ENCODE data around the gene PPP1R3D. TPM values are rescaled to one million over a fixed set of nuclear protein-coding genes. Genes with fewer than 3 reads are reported as not detected.

Gene PPP1R3D
- total RNA-seq, 1 experiment from 2014 or later: 2.7 TPM

- TF ChIP-seq TCF7L2 (IDR thresholded peaks at IDR 0.05; ENCODE audit: borderline replicate concordance, extremely low read depth, insufficient read depth, insufficient read length): no peak
- no peak for TF ChIP-seq FOSL1 (IDR thresholded peaks at IDR 0.05; ENCODE audit: low read depth)
- TF ChIP-seq MAX (IDR thresholded peaks at IDR 0.05): no peak
- no peak for TF ChIP-seq EGR1 (IDR thresholded peaks at IDR 0.05; ENCODE audit: low read depth)
- no peak for TF ChIP-seq CEBPB (IDR thresholded peaks at IDR 0.05; ENCODE audit: low read depth)
- TF ChIP-seq RAD21 (IDR thresholded peaks at IDR 0.05; ENCODE audit: low read depth): no peak
- TF ChIP-seq EZH2phosphoT487 (IDR thresholded peaks at IDR 0.05; ENCODE audit: borderline replicate concordance): no peak
- TF ChIP-seq ATF3 (IDR thresholded peaks at IDR 0.05): no peak
- TF ChIP-seq CTCF (IDR thresholded peaks at IDR 0.05 in 2 of 3, conservative IDR thresholded peaks at IDR 0.05 in 1 of 3; ENCODE audit: borderline replicate concordance in 1 of 3, insufficient read depth in 1 of 3, low read depth in 2 of 3, low read length in 2 of 3): no peak
Observed at GRCh38 chr20:59985164-59985563, 45.1 kb upstream of the PPP1R3D start (continued).

GRCh38 chr20:59984541-59984940, 44.4 kb upstream of the PPP1R3D start:
- no peak for DNase-seq (ENCODE audit: low read depth, low spot score)
- Histone ChIP-seq H3K36me3 (ENCODE audit: control insufficient read depth in 1 of 2, insufficient read depth in 2 of 2, low read length in 2 of 2) (no peaks in the 10 kb centered on the region), H4K20me1 (ENCODE audit: insufficient read depth) (no peaks in the 10 kb centered on the region), H3K9ac (ENCODE audit: low read length) (no peak overlapping the region), H3K27me3 (ENCODE audit: insufficient read depth, low read length) (no peaks in the 10 kb centered on the region), H2AFZ (ENCODE audit: low read depth, low read length, poor library complexity, severe bottlenecking) (no peak overlapping the region), H3K4me3 (replicated peaks in 1 of 2; ENCODE audit: low read depth in 1 of 2, low read length in 2 of 2) (no peak overlapping the region), H3K9me2 (ENCODE audit: insufficient read depth) (no peaks in the 10 kb centered on the region), H3K4me1 (ENCODE audit: control insufficient read depth in 1 of 2, insufficient read depth in 2 of 2, low read length in 2 of 2) (peaks cover 17 to 30% of the 10 kb centered on the region in 2 experiments), H3K9me3 (ENCODE audit: control insufficient read depth in 1 of 2, insufficient read depth in 1 of 2, low read depth in 1 of 2, low read length in 2 of 2) (no peaks in the 10 kb centered on the region), H3K27ac (ENCODE audit: low read depth, low read length) (no peak overlapping the region), H3K4me2 (ENCODE audit: low read length) (no peak overlapping the region), H3K79me2 (ENCODE audit: insufficient read depth, low read length) (no peaks in the 10 kb centered on the region)
- BruUV-seq (replicated peaks): no TSS peak
- ATAC-seq: no peak
- no peak for TF ChIP-seq EZH2 (IDR thresholded peaks at IDR 0.05)
- TF ChIP-seq EZH2phosphoT487 (IDR thresholded peaks at IDR 0.05; ENCODE audit: borderline replicate concordance): no peak
- no peak for TF ChIP-seq POLR2A (IDR thresholded peaks at IDR 0.05; ENCODE audit: borderline replicate concordance, extremely low read depth, insufficient read depth, insufficient read length)
- no peak for TF ChIP-seq JUND (IDR thresholded peaks at IDR 0.05)
- intact Hi-C loops (cut with micrococcal nuclease): no loop called here
- ChIA-PET RAD21 (ENCODE audit: low non-redundant PET in 1 of 2, low total read pairs in 2 of 2, uncharacterized antibody in 2 of 2, unreplicated experiment in 2 of 2) (no interaction called here), POLR2A (no interaction called here), CTCF (no interaction called here)
